ENCODE results near the gene GRAMD2B. TPM values are rescaled to one million over a fixed set of nuclear protein-coding genes. Genes with fewer than 3 reads are reported as not detected.
"Not testable (repeated sequence)": the region's sequence is repeated elsewhere in the genome, so short reads cannot be mapped to it uniquely, and the experiment has no call there.

The GRAMD2B gene, protein sequence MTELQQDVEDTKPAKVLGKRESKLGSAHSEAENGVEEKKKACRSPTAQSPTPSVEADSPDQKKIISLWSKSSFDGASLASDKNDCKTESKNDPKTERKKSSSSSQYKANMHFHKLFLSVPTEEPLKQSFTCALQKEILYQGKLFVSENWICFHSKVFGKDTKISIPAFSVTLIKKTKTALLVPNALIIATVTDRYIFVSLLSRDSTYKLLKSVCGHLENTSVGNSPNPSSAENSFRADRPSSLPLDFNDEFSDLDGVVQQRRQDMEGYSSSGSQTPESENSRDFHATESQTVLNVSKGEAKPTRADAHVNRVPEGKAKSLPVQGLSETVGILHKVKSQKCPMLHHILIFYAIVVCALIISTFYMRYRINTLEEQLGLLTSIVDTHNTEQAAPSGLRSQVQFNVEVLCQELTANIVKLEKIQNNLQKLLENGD
- 10 to 100 TPM; 13.7 to 39.1 (median 20.4) TPM for polyA plus RNA-seq
- long read RNA-seq, donor 1, partial matches to known transcripts: 0 of 8 reads
- long read RNA-seq, donor 1, other reads (novel, unspliced or antisense): 8 of 8 reads
- long read RNA-seq, donor 2: 0 reads
- long read RNA-seq, donor 3, partial matches to known transcripts: 0 of 5 reads
- long read RNA-seq, donor 3, other reads (novel, unspliced or antisense): 5 of 5 reads
- long read RNA-seq, donor 4, partial matches to known transcripts: 0 of 1 reads
- long read RNA-seq, donor 4, other reads (novel, unspliced or antisense): 0 of 1 reads
- long read RNA-seq, donor 5: 0 reads
- long read RNA-seq, donor 6, partial matches to known transcripts: 0 of 2 reads
- long read RNA-seq, donor 6, other reads (novel, unspliced or antisense): 0 of 2 reads
- long read RNA-seq, donor 7: 0 reads
- long read RNA-seq, donor 8: 0 reads
- long read RNA-seq, donor 9, partial matches to known transcripts: 8 of 8 reads
- long read RNA-seq, donor 9, other reads (novel, unspliced or antisense): 0 of 8 reads
- long read RNA-seq, donor 10: 0 reads

DNA sequence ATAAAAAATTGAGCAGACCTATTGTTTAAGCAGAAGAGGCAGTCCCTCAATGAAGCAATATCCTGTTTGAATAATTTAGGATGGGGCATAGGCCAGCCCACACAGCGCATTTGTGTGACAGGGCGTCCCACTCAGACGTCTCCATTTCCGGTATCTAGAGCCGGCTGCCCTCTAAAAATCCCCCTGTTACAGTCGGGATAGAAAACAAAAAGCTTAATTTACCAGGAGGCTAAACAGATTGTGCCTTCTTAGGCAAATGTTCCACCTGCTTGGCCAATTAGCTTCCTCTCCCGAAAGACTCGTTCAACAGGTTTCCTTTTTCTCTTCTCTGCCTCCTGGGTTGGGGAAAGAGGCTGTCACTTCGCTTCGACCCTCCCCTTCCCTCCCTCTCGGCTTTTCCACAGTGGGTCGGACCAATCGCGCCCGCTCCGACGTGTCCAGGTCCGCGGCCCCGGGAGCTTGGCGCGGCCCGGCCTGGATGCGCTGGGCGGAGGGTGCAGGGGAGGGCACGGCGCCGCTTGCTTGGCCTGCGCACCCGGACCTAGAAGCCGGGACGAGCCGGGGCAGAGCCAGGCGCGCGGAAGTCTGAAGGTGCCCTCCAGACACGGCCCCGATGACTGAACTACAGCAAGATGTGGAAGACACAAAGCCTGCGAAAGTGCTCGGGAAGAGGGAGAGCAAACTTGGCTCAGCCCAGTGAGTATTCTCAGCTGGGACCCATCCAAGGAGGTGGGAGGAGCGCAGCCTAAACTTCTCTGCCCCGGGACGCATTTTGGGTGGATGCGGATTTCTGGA is at the start of gene GRAMD2B:
Gene GRAMD2B, plus strand, starts transcription at position 416 of the 795 bp plus-strand sequence. Its CDS starts 198 bp downstream, at position 614.
- Histone ChIP-seq H3K27ac (ENCODE audit: low read depth in 1 of 3, low read length in 2 of 3) (peak within 1 kb of the TSS; percentile 73 to 97 (median 78)), H3K36me3 (ENCODE audit: control insufficient read depth in 3 of 3, insufficient read depth in 2 of 3, low read depth in 1 of 3, low read length in 3 of 3) (peaks cover 0 to 5% (median 0%) of the 10 kb centered on the region in 3 donors), H3K9me3 (ENCODE audit: control insufficient read depth in 2 of 2, insufficient read depth in 1 of 2, low read depth in 1 of 2, low read length in 1 of 2) (no peaks in the 10 kb centered on the region), H3K27me3 (ENCODE audit: control insufficient read depth in 3 of 3, insufficient read depth in 3 of 3, low read length in 3 of 3) (no peaks in the 10 kb centered on the region), H3K4me1 (ENCODE audit: control insufficient read depth in 3 of 3, insufficient read depth in 2 of 3, low read depth in 1 of 3, low read length in 2 of 3) (peaks cover 0 to 6% (median 2%) of the 10 kb centered on the region in 3 donors), H3K4me3 (ENCODE audit: low read depth in 1 of 3, low read length in 3 of 3) (peak within 1 kb of the TSS; percentile 57 to 63 (median 57))
- no peak for FAIRE-seq
- peak; percentile 86 to 91 for DNase-seq
- WGBS, 3 donors: 0% methylated on average over 43 to 44 of the region's 44 CpGs

GRCh38 chr5:126374109-126374416 is 49.1 kb upstream of the GRAMD2B start:
- Histone ChIP-seq H3K36me3 (ENCODE audit: control insufficient read depth in 3 of 3, insufficient read depth in 2 of 3, low read depth in 1 of 3, low read length in 3 of 3) (peaks cover 0 to 7% (median 2%) of the 10 kb centered on the region in 3 donors), H3K27ac (ENCODE audit: low read depth in 1 of 3, low read length in 2 of 3) (peak overlapping the region; percentile 22 to 96 (median 32)), H3K4me3 (ENCODE audit: low read depth in 1 of 3, low read length in 3 of 3) (peak overlapping the region in 2 of 3 donors; percentile 36 to 45), H3K9me3 (ENCODE audit: control insufficient read depth in 2 of 2, insufficient read depth in 1 of 2, low read depth in 1 of 2, low read length in 1 of 2) (no peaks in the 10 kb centered on the region), H3K27me3 (ENCODE audit: control insufficient read depth in 3 of 3, insufficient read depth in 3 of 3, low read length in 3 of 3) (no peaks in the 10 kb centered on the region), H3K4me1 (ENCODE audit: control insufficient read depth in 3 of 3, insufficient read depth in 2 of 3, low read depth in 1 of 3, low read length in 2 of 3) (peaks cover 0 to 21% (median 3%) of the 10 kb centered on the region in 3 donors)
- FAIRE-seq: no peak
- 14 to 67% (median 25%) methylated on average over 1 of the region's 1 CpG for WGBS, 3 donors
- DNase-seq: no peak

GRCh38 chr5:126376443-126376842 is 46.8 kb upstream of the GRAMD2B start:
- H3K9me3 ChIP-seq (ENCODE audit: control insufficient read depth in 2 of 2, insufficient read depth in 1 of 2, low read depth in 1 of 2, low read length in 1 of 2): no peaks in the 10 kb centered on the region
- FAIRE-seq (no peak), DNase-seq (no peak)
- H3K36me3 ChIP-seq (ENCODE audit: control insufficient read depth in 3 of 3, insufficient read depth in 2 of 3, low read depth in 1 of 3, low read length in 3 of 3): peaks cover 0 to 7% (median 2%) of the 10 kb centered on the region in 3 donors
- no peak overlapping the region for H3K27ac ChIP-seq (ENCODE audit: low read depth in 1 of 3, low read length in 2 of 3)
- no peak overlapping the region for H3K4me3 ChIP-seq (ENCODE audit: low read depth in 1 of 3, low read length in 3 of 3)
- H3K27me3 ChIP-seq (ENCODE audit: control insufficient read depth in 3 of 3, insufficient read depth in 3 of 3, low read length in 3 of 3): no peaks in the 10 kb centered on the region
- peaks cover 0 to 11% (median 3%) of the 10 kb centered on the region in 3 donors for H3K4me1 ChIP-seq (ENCODE audit: control insufficient read depth in 3 of 3, insufficient read depth in 2 of 3, low read depth in 1 of 3, low read length in 2 of 3)
- WGBS, 3 donors: 82 to 91% (median 85%) methylated on average over 1 of the region's 1 CpG

- FAIRE-seq (no peak), DNase-seq (no peak)
- H3K36me3 ChIP-seq (ENCODE audit: control insufficient read depth in 3 of 3, insufficient read depth in 2 of 3, low read depth in 1 of 3, low read length in 3 of 3): peaks cover 0 to 7% (median 2%) of the 10 kb centered on the region in 3 donors
- no peaks in the 10 kb centered on the region for H3K27me3 ChIP-seq (ENCODE audit: control insufficient read depth in 3 of 3, insufficient read depth in 3 of 3, low read length in 3 of 3)
- H3K9me3 ChIP-seq (ENCODE audit: control insufficient read depth in 2 of 2, insufficient read depth in 1 of 2, low read depth in 1 of 2, low read length in 1 of 2): no peaks in the 10 kb centered on the region
- no peak overlapping the region for H3K4me3 ChIP-seq (ENCODE audit: low read depth in 1 of 3, low read length in 3 of 3)
- H3K4me1 ChIP-seq (ENCODE audit: control insufficient read depth in 3 of 3, insufficient read depth in 2 of 3, low read depth in 1 of 3, low read length in 2 of 3): peaks cover 0 to 11% (median 3%) of the 10 kb centered on the region in 3 donors
- H3K27ac ChIP-seq (ENCODE audit: low read depth in 1 of 3, low read length in 2 of 3): no peak overlapping the region
- WGBS, 3 donors: 77 to 78% (median 77%) methylated on average over 2 of the region's 2 CpGs
Measured at GRCh38 chr5:126377424-126377823, 45.8 kb upstream of the GRAMD2B start.

GRCh38 chr5:126380316-126380715 is 42.9 kb upstream of the GRAMD2B start:
- not testable (repeated sequence) for H3K27ac ChIP-seq (ENCODE audit: low read depth in 1 of 3, low read length in 2 of 3); H3K9me3 ChIP-seq (ENCODE audit: control insufficient read depth in 2 of 2, insufficient read depth in 1 of 2, low read depth in 1 of 2, low read length in 1 of 2); H3K4me3 ChIP-seq (ENCODE audit: low read depth in 1 of 3, low read length in 3 of 3); DNase-seq; FAIRE-seq; H3K27me3 ChIP-seq (ENCODE audit: control insufficient read depth in 3 of 3, insufficient read depth in 3 of 3, low read length in 3 of 3); H3K36me3 ChIP-seq (ENCODE audit: control insufficient read depth in 3 of 3, insufficient read depth in 2 of 3, low read depth in 1 of 3, low read length in 3 of 3)
- peaks cover 3 to 11% (median 3%) of the 10 kb centered on the region in 3 donors for H3K4me1 ChIP-seq (ENCODE audit: control insufficient read depth in 3 of 3, insufficient read depth in 2 of 3, low read depth in 1 of 3, low read length in 2 of 3)
- WGBS, 3 donors: 90 to 96% (median 91%) methylated on average over 2 of the region's 2 CpGs

- no peaks in the 10 kb centered on the region for H3K9me3 ChIP-seq (ENCODE audit: control insufficient read depth in 2 of 2, insufficient read depth in 1 of 2, low read depth in 1 of 2, low read length in 1 of 2)
- no peak overlapping the region for H3K27ac ChIP-seq (ENCODE audit: low read depth in 1 of 3, low read length in 2 of 3)
- H3K36me3 ChIP-seq (ENCODE audit: control insufficient read depth in 3 of 3, insufficient read depth in 2 of 3, low read depth in 1 of 3, low read length in 3 of 3): peaks cover 0 to 5% (median 2%) of the 10 kb centered on the region in 3 donors
- FAIRE-seq (no peak), DNase-seq (no peak)
- H3K4me3 ChIP-seq (ENCODE audit: low read depth in 1 of 3, low read length in 3 of 3): no peak overlapping the region
- H3K27me3 ChIP-seq (ENCODE audit: control insufficient read depth in 3 of 3, insufficient read depth in 3 of 3, low read length in 3 of 3): no peaks in the 10 kb centered on the region
- H3K4me1 ChIP-seq (ENCODE audit: control insufficient read depth in 3 of 3, insufficient read depth in 2 of 3, low read depth in 1 of 3, low read length in 2 of 3): peaks cover 0 to 3% (median 3%) of the 10 kb centered on the region in 3 donors
Measured at GRCh38 chr5:126383246-126383645, 40.0 kb upstream of the GRAMD2B start.

- no peak for FAIRE-seq
- DNase-seq: no peak
- H3K36me3 ChIP-seq (ENCODE audit: control insufficient read depth in 3 of 3, insufficient read depth in 2 of 3, low read depth in 1 of 3, low read length in 3 of 3): peaks cover 0 to 5% (median 0%) of the 10 kb centered on the region in 3 donors
- no peaks in the 10 kb centered on the region for H3K27me3 ChIP-seq (ENCODE audit: control insufficient read depth in 3 of 3, insufficient read depth in 3 of 3, low read length in 3 of 3)
- H3K4me3 ChIP-seq (ENCODE audit: low read depth in 1 of 3, low read length in 3 of 3): no peak overlapping the region
- 74 to 75% (median 74%) methylated on average over 3 of the region's 3 CpGs for WGBS, 3 donors
- H3K9me3 ChIP-seq (ENCODE audit: control insufficient read depth in 2 of 2, insufficient read depth in 1 of 2, low read depth in 1 of 2, low read length in 1 of 2): no peaks in the 10 kb centered on the region
- H3K4me1 ChIP-seq (ENCODE audit: control insufficient read depth in 3 of 3, insufficient read depth in 2 of 3, low read depth in 1 of 3, low read length in 2 of 3): peaks cover 0 to 5% (median 3%) of the 10 kb centered on the region in 3 donors
- no peak overlapping the region for H3K27ac ChIP-seq (ENCODE audit: low read depth in 1 of 3, low read length in 2 of 3)
Measured at GRCh38 chr5:126383776-126384175, 39.4 kb upstream of the GRAMD2B start.

Data from small intestine (tissue), 16 donors.